Small intestine (tissue), 7 donors: Measurements from ENCODE around the gene FITM1. TPM values are rescaled to one million over a fixed set of nuclear protein-coding genes. Genes with fewer than 3 reads are reported as not detected.
"Not testable (repeated sequence)": the region's sequence is repeated elsewhere in the genome, so short reads cannot be mapped to it uniquely, and the experiment has no call there.

Experiments
- DNase-seq, 2 donors: peaks; one replicate each; pipeline versions ENCODE4 v3.0.0 to v3.0.0-alpha.2; 2013
- FAIRE-seq: peaks from 2 replicates; lab custom pipeline; 2012; peaks lifted over from hg19 to GRCh38; lab: Jason Lieb, UNC
- H3K27ac ChIP-seq, 3 donors: one replicate each; pipeline ENCODE4 v1.5.1; 2013; ENCODE audit warnings: low read length in 2 of 3, mild to moderate bottlenecking in 2 of 3, control low read depth in 1 of 3, inconsistent platforms in 1 of 3, low read depth in 1 of 3, moderate library complexity in 1 of 3
- H3K27me3 ChIP-seq, 3 donors: one replicate each; pipeline ENCODE4 v1.6.1; 2013; ENCODE audit warnings: low read length in 3 of 3, inconsistent platforms in 1 of 3; ENCODE audit not compliant: control insufficient read depth in 3 of 3, insufficient read depth in 3 of 3
- H3K36me3 ChIP-seq, 3 donors: one replicate each; pipeline ENCODE4 v1.6.1; 2013; ENCODE audit warnings: low read length in 3 of 3, inconsistent platforms in 1 of 3, low read depth in 1 of 3, mild to moderate bottlenecking in 1 of 3, moderate library complexity in 1 of 3; ENCODE audit not compliant: control insufficient read depth in 3 of 3, insufficient read depth in 2 of 3
- H3K4me1 ChIP-seq, 3 donors: one replicate each; pipeline ENCODE4 v1.6.1; 2013; ENCODE audit warnings: low read length in 2 of 3, inconsistent platforms in 1 of 3, low read depth in 1 of 3, mild to moderate bottlenecking in 1 of 3, moderate library complexity in 1 of 3; ENCODE audit not compliant: control insufficient read depth in 3 of 3, insufficient read depth in 2 of 3
- H3K4me3 ChIP-seq, 3 donors: one replicate each; pipeline ENCODE4 v1.5.1; 2013; ENCODE audit warnings: low read length in 3 of 3, control low read depth in 1 of 3, inconsistent platforms in 1 of 3, low read depth in 1 of 3, mild to moderate bottlenecking in 1 of 3, moderate library complexity in 1 of 3
- H3K9me3 ChIP-seq, 2 donors: one replicate each; pipeline ENCODE4 v1.6.1; 2013; ENCODE audit warnings: low read depth in 1 of 2, low read length in 1 of 2; ENCODE audit not compliant: control insufficient read depth in 2 of 2, insufficient read depth in 1 of 2
- WGBS, 3 donors: extraction: QIAGEN DNeasy Blood & Tissue Kit; methylation state at CpG; one replicate each; pipeline ENCODE4 v1.1.7; 2013; 5-methylcytosine and 5-hydroxymethylcytosine counted together
- polyA plus RNA-seq, 4 donors: library from polyadenylated mRNA; stranded (reverse) in 3 of 4; unstranded in 1 of 4; fragments of 200-250 nt in 3 of 4; fragments of 120-200 nt in 1 of 4; gene quantifications; one replicate each; pipeline versions ENCODE4 v1.2.1 to v1.2.3, GENCODE V29; 2013
- donor health status: healthy with polysubstance abuse.
- donor health status: control.
- donor health status: control.
- donor health status: Bipolar disorder and iron deficiency.
- donor health status: healthy.

Gene FITM1
- polyA plus RNA-seq, 4 donors = 2.4 to 5.8 (median 4.1) TPM

GRCh38 chr14:24100197-24100981, 30.1 kb upstream of the FITM1 start:
- H3K4me1 ChIP-seq = peaks cover 0 to 26% (median 2%) of the 10 kb centered on the region in 3 donors
- DNase-seq = no peak
- H3K4me3 ChIP-seq = no peak overlapping the region
- WGBS, 3 donors = 61 to 82% (median 63%) methylated on average over 4 of the region's 4 CpGs
- no peak overlapping the region for H3K27ac ChIP-seq
- H3K36me3 ChIP-seq = peaks cover 9 to 91% (median 27%) of the 10 kb centered on the region in 3 donors
- no peak for FAIRE-seq
- H3K9me3 ChIP-seq = peaks cover 0 to 3% of the 10 kb centered on the region in 2 donors
- H3K27me3 ChIP-seq = no peaks in the 10 kb centered on the region

GRCh38 chr14:24100982-24101494, 29.4 kb upstream of the FITM1 start:
- no peak for FAIRE-seq

GRCh38 chr14:24102357-24103048, 28.0 kb upstream of the FITM1 start:
- Histone ChIP-seq H3K27ac (no peak overlapping the region), H3K4me3 (no peak overlapping the region), H3K36me3 (peaks cover 9 to 72% (median 23%) of the 10 kb centered on the region in 3 donors), H3K9me3 (peaks cover 0 to 3% of the 10 kb centered on the region in 2 donors), H3K4me1 (peaks cover 0 to 14% (median 2%) of the 10 kb centered on the region in 3 donors), H3K27me3 (no peaks in the 10 kb centered on the region)
- no peak for FAIRE-seq
- WGBS, 3 donors = 92 to 97% (median 93%) methylated on average over 7 of the region's 7 CpGs
- no peak for DNase-seq

More at GRCh38 chr14:24100982-24101494, 29.4 kb upstream of the FITM1 start:
- peaks cover 0 to 21% (median 2%) of the 10 kb centered on the region in 3 donors for H3K4me1 ChIP-seq
- 83 to 94% (median 88%) methylated on average over 3 of the region's 3 CpGs for WGBS, 3 donors
- DNase-seq = no peak
- peaks cover 9 to 87% (median 27%) of the 10 kb centered on the region in 3 donors for H3K36me3 ChIP-seq
- H3K27me3 ChIP-seq = no peaks in the 10 kb centered on the region
- no peak overlapping the region for H3K4me3 ChIP-seq
- H3K27ac ChIP-seq = no peak overlapping the region
- H3K9me3 ChIP-seq = peaks cover 0 to 3% of the 10 kb centered on the region in 2 donors

- no peak for FAIRE-seq
- Histone ChIP-seq H3K9me3 (peaks cover 0 to 3% of the 10 kb centered on the region in 2 donors), H3K4me3 (no peak overlapping the region), H3K4me1 (peaks cover 0 to 11% (median 0%) of the 10 kb centered on the region in 3 donors), H3K27ac (no peak overlapping the region), H3K36me3 (peaks cover 9 to 63% (median 20%) of the 10 kb centered on the region in 3 donors), H3K27me3 (no peaks in the 10 kb centered on the region)
- DNase-seq = no peak
- 92 to 95% (median 95%) methylated on average over 13 of the region's 13 CpGs for WGBS, 3 donors
These were observed 27.0 kb upstream of the FITM1 start for GRCh38 chr14:24103451-24103850.

- H3K36me3 ChIP-seq = peaks cover 4 to 41% (median 9%) of the 10 kb centered on the region in 3 donors
- not testable (repeated sequence) for FAIRE-seq, H3K27me3 ChIP-seq, H3K4me3 ChIP-seq, DNase-seq, H3K9me3 ChIP-seq
- peak overlapping the region in 1 of 3 donors; percentile 14 for H3K27ac ChIP-seq
- WGBS, 3 donors = 90 to 93% (median 93%) methylated on average over 8 of the region's 8 CpGs
- peaks cover 0 to 13% (median 0%) of the 10 kb centered on the region in 3 donors for H3K4me1 ChIP-seq
These were observed 24.7 kb upstream of the FITM1 start for GRCh38 chr14:24105609-24106239.

- Histone ChIP-seq H3K4me1 (peaks cover 0 to 19% (median 0%) of the 10 kb centered on the region in 3 donors), H3K36me3 (peaks cover 0 to 31% (median 9%) of the 10 kb centered on the region in 3 donors), H3K27me3 (no peaks in the 10 kb centered on the region), H3K4me3 (no peak overlapping the region), H3K27ac (no peak overlapping the region), H3K9me3 (peaks cover 0 to 3% of the 10 kb centered on the region in 2 donors)
- DNase-seq (no peak), FAIRE-seq (no peak)
- WGBS, 3 donors = 79 to 90% (median 83%) methylated on average over 4 of the region's 4 CpGs
These were observed 23.7 kb upstream of the FITM1 start for GRCh38 chr14:24106672-24107271.

GRCh38 chr14:24108336-24108874, 22.1 kb upstream of the FITM1 start:
- Histone ChIP-seq H3K27me3 (no peaks in the 10 kb centered on the region), H3K4me3 (no peak overlapping the region), H3K36me3 (peaks cover 0 to 16% (median under 1%) of the 10 kb centered on the region in 3 donors), H3K4me1 (peaks cover 0 to 21% (median 0%) of the 10 kb centered on the region in 3 donors), H3K27ac (peak overlapping the region in 2 of 3 donors; percentile 9 to 41), H3K9me3 (peaks cover 0 to 3% of the 10 kb centered on the region in 2 donors)
- FAIRE-seq (no peak), DNase-seq (no peak)
- 37 to 49% (median 45%) methylated on average over 5 of the region's 5 CpGs for WGBS, 3 donors
